GM19035 (cell line): ENCODE measurements around the gene TGFBR2.

Source experiments
- ATAC-seq: cut with Tn5 transposase; IDR thresholded peaks from one replicate; pipeline ENCODE4 v1.9.1; 2021; ENCODE audit not compliant: unreplicated experiment

The TGFBR2 gene

GRCh38 chr3:30633718-30634117, 27.3 kb downstream of the TGFBR2 start:
- ATAC-seq: no peak

GRCh38 chr3:30634761-30635735, 28.6 kb downstream of the TGFBR2 start:
- ATAC-seq: no peak

- no peak for ATAC-seq
Observed at GRCh38 chr3:30637310-30638219, 31.2 kb downstream of the TGFBR2 start.

GRCh38 chr3:30638685-30639412, 32.4 kb downstream of the TGFBR2 start:
- ATAC-seq: no peak

- ATAC-seq: peak; percentile 80
Observed at GRCh38 chr3:30639937-30640336, 33.5 kb downstream of the TGFBR2 start.

GRCh38 chr3:30640851-30641250, 34.5 kb downstream of the TGFBR2 start:
- ATAC-seq: no peak

GRCh38 chr3:30641416-30642251, 35.2 kb downstream of the TGFBR2 start:
- no peak for ATAC-seq

- ATAC-seq: no peak
Observed at GRCh38 chr3:30642849-30643361, 36.5 kb downstream of the TGFBR2 start.

- ATAC-seq: no peak
Observed at GRCh38 chr3:30643763-30644462, 37.5 kb downstream of the TGFBR2 start.

GRCh38 chr3:30644615-30645014, 38.2 kb downstream of the TGFBR2 start:
- peak; percentile 56 for ATAC-seq

- no peak for ATAC-seq
Observed at GRCh38 chr3:30645077-30645476, 38.7 kb downstream of the TGFBR2 start.

GRCh38 chr3:30646181-30646876, 39.9 kb downstream of the TGFBR2 start:
- no peak for ATAC-seq

GRCh38 chr3:30646961-30647752, 40.8 kb downstream of the TGFBR2 start:
- no peak for ATAC-seq

GRCh38 chr3:30648670-30649357, 42.4 kb downstream of the TGFBR2 start:
- ATAC-seq: no peak

GRCh38 chr3:30649572-30650318, 43.3 kb downstream of the TGFBR2 start:
- ATAC-seq: peak; percentile 54

GRCh38 chr3:30650348-30650995, 44.1 kb downstream of the TGFBR2 start:
- ATAC-seq: no peak
